Keratinocyte (primary cell): ENCODE results near the gene PIGP. TPM values are rescaled to one million over a fixed set of nuclear protein-coding genes. Genes with fewer than 3 reads are reported as not detected.

ENCODE experiments used
- DNase-seq: peaks from one replicate; pipeline ENCODE4 v3.0.0-alpha.2; 2011; ENCODE audit warnings: low read depth, missing footprints, low spot score
- FAIRE-seq: peaks from 2 replicates; lab custom pipeline; 2011; peaks lifted over from hg19 to GRCh38; lab: Jason Lieb, UNC
- H2AFZ ChIP-seq: 2 replicates; pipeline ENCODE4 v1.6.0; 2012; ENCODE audit warnings: low read length, control low read depth, inconsistent platforms; ENCODE audit not compliant: control insufficient read depth
- H3K27ac ChIP-seq: 2 replicates; pipeline ENCODE4 v1.5.1; 2011; ENCODE audit warnings: low read length; ENCODE audit not compliant: control insufficient read depth, insufficient read depth
- H3K27me3 ChIP-seq: 3 replicates; pipeline ENCODE4 v1.6.0; 2011; ENCODE audit warnings: low read length; ENCODE audit not compliant: control insufficient read depth, insufficient read depth; ENCODE audit errors: extremely low read depth
- H3K36me3 ChIP-seq, 2 experiments: 2 replicates in 1 of 2; 3 replicates in 1 of 2; pipeline ENCODE4 v1.5.1; 2011; ENCODE audit warnings: low read length in 2 of 2, mild to moderate bottlenecking in 1 of 2; ENCODE audit not compliant: control insufficient read depth in 2 of 2, insufficient read depth in 2 of 2; ENCODE audit errors: extremely low read depth in 1 of 2
- H3K4me1 ChIP-seq: 3 replicates; pipeline ENCODE4 v1.5.1; 2011; ENCODE audit warnings: low read length; ENCODE audit not compliant: control insufficient read depth, insufficient read depth; ENCODE audit errors: extremely low read depth
- H3K4me2 ChIP-seq: 3 replicates; pipeline ENCODE4 v1.6.0; 2011; ENCODE audit warnings: low read depth, low read length; ENCODE audit not compliant: control insufficient read depth, insufficient read depth; ENCODE audit errors: extremely low read depth
- H3K4me3 ChIP-seq, 3 experiments: fragments of 200-600 bp in 1 of 3; sonication (generic) in 1 of 3; 2 replicates in 2 of 3; 3 replicates in 1 of 3; pipeline ENCODE4 v1.5.1; 2011 to 2016; ENCODE audit warnings: low read length in 3 of 3, mild to moderate bottlenecking in 3 of 3, control low read depth in 2 of 3, inconsistent platforms in 1 of 3, low read depth in 1 of 3, mixed read lengths in 1 of 3, mixed run types in 1 of 3, moderate library complexity in 1 of 3; ENCODE audit not compliant: control insufficient read depth in 2 of 3, insufficient read depth in 2 of 3; ENCODE audit errors: extremely low read depth in 1 of 3
- H3K79me2 ChIP-seq: 2 replicates; pipeline ENCODE4 v1.6.0; 2012; ENCODE audit warnings: low read length; ENCODE audit not compliant: control insufficient read depth, insufficient read depth
- H3K9ac ChIP-seq: 3 replicates; pipeline ENCODE4 v1.6.0; 2011; ENCODE audit warnings: low read length; ENCODE audit not compliant: control insufficient read depth, insufficient read depth; ENCODE audit errors: extremely low read depth
- H3K9me1 ChIP-seq: 3 replicates; pipeline ENCODE4 v1.6.0; 2011; ENCODE audit warnings: low read length; ENCODE audit not compliant: control insufficient read depth, insufficient read depth; ENCODE audit errors: extremely low read depth
- H3K9me3 ChIP-seq: 2 replicates; pipeline ENCODE4 v1.5.1; 2012; ENCODE audit warnings: low read depth, low read length; ENCODE audit not compliant: control insufficient read depth
- H4K20me1 ChIP-seq: 3 replicates; pipeline ENCODE4 v1.6.0; 2011; ENCODE audit warnings: low read length; ENCODE audit not compliant: control insufficient read depth, insufficient read depth; ENCODE audit errors: extremely low read depth
- EZH2 ChIP-seq: IDR thresholded peaks from one replicate; pipeline ENCODE4 v1.6.1; 2012; ENCODE audit warnings: inconsistent platforms, mild to moderate bottlenecking, low read length, moderate library complexity
- dilution Hi-C: fragments of 300-500 bp; cut with MboI; formaldehyde crosslinking; loops from one replicate; pipeline ENCODE4 v1.7.0; 2020; ENCODE audit warnings: low sequenced_read_pairs; ENCODE audit not compliant: extremely low pct_ligation_motif_present
- polyA plus RNA-seq, 5 experiments: library from polyadenylated mRNA; depleted of rRNA in 3 of 5; stranded (reverse) in 3 of 5; stranded (forward) in 1 of 5; unstranded in 1 of 5; fragments of >200 nt; gene quantifications; 1 replicate in 1 of 5; 2 replicates in 3 of 5; 3 replicates in 1 of 5; pipeline versions ENCODE4 v1.2.1 to v1.2.3, GENCODE V29; 2011 to 2012; ENCODE audit warnings: missing spikeins in 2 of 5, low read depth in 1 of 5, low replicate concordance in 1 of 5
- TF ChIP-seq, protein P1 (sequence below), 3 experiments: IDR thresholded peaks in 1 of 3; conservative IDR thresholded peaks in 1 of 3; optimal IDR thresholded peaks in 1 of 3; 2 replicates in 2 of 3; 3 replicates in 1 of 3; pipeline versions ENCODE3 to v1.5.1; 2011; ENCODE audit warnings: low read length in 3 of 3, mild to moderate bottlenecking in 3 of 3, moderate library complexity in 2 of 3, control low read depth in 1 of 3, inconsistent platforms in 1 of 3; ENCODE audit not compliant: insufficient read depth in 2 of 3; ENCODE audit errors: extremely low read depth in 1 of 3

Gene PIGP
- polyA plus RNA-seq, 1 donor (not counting 4 experiments of a cell fraction or from before 2014, with no cell fraction given): 31.8 TPM

DNA sequence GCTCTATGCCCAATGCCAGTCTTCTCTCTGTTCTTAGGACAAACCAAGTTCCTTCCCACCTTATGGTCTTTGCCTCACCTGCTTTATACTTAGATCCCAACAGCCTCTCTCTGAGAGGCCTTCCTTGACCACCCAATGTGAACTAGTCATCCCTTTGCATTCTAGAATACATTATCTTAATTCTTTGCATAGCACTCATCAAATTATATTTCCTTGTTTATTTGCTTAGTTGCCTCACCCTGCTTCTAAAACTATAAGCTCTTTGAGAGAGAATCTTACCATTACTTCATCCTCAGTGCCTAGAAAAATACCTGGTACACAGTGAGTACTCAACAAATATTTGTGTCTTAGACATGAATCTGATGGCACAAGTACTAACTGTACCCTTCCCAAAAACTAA is 8.0 kb downstream of the PIGP start:
- no peak for FAIRE-seq

DNA sequence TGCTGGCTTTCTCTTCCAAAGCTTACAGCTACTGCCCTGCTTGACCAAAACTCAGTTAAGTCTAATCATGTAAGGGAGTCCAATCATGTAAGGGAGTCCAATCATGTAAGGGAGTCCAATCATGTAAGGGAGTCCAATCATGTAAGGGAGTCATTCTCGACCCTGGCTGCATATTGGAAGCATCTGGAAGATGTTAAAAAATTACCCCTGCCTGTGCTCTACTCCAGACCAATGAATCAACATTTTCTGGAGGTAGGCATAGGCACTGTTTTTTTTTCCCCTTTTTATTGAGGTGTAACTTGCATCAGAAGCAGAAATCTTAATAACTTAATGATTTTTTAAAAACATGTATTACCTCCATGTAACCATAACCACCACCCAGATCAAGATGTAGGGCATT is 9.4 kb downstream of the PIGP start:
- no peak overlapping the region for H3K4me3 ChIP-seq
- no peak overlapping the region for H3K4me2 ChIP-seq
- peaks cover 0 to 2% of the 10 kb centered on the region in 2 experiments for H3K36me3 ChIP-seq
- no peaks in the 10 kb centered on the region for H3K27me3 ChIP-seq
- no peaks in the 10 kb centered on the region for H3K9me1 ChIP-seq
- no peak overlapping the region for H3K27ac ChIP-seq
- H3K9ac ChIP-seq: no peak overlapping the region
- no peak for DNase-seq
- TF ChIP-seq, protein P1, sequence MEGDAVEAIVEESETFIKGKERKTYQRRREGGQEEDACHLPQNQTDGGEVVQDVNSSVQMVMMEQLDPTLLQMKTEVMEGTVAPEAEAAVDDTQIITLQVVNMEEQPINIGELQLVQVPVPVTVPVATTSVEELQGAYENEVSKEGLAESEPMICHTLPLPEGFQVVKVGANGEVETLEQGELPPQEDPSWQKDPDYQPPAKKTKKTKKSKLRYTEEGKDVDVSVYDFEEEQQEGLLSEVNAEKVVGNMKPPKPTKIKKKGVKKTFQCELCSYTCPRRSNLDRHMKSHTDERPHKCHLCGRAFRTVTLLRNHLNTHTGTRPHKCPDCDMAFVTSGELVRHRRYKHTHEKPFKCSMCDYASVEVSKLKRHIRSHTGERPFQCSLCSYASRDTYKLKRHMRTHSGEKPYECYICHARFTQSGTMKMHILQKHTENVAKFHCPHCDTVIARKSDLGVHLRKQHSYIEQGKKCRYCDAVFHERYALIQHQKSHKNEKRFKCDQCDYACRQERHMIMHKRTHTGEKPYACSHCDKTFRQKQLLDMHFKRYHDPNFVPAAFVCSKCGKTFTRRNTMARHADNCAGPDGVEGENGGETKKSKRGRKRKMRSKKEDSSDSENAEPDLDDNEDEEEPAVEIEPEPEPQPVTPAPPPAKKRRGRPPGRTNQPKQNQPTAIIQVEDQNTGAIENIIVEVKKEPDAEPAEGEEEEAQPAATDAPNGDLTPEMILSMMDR (optimal IDR thresholded peaks at IDR 0.05 in 1 of 3, IDR thresholded peaks at IDR 0.05 in 1 of 3, conservative IDR thresholded peaks at IDR 0.05 in 1 of 3; ENCODE audit: extremely low read depth in 1 of 3, insufficient read depth in 2 of 3, low read length in 3 of 3): no peak
- TF ChIP-seq EZH2: no peak
- no peaks in the 10 kb centered on the region for H3K9me3 ChIP-seq
- FAIRE-seq: no peak
- no peaks in the 10 kb centered on the region for H4K20me1 ChIP-seq
- H3K79me2 ChIP-seq: no peaks in the 10 kb centered on the region
- dilution Hi-C loops: no loop called here
- H3K4me1 ChIP-seq: peaks cover 7% of the 10 kb centered on the region
- H2AFZ ChIP-seq: no peak overlapping the region

More for the DNA sequence above, 8.0 kb downstream of the PIGP start:
- Histone ChIP-seq H3K9me3 (no peaks in the 10 kb centered on the region), H3K4me3 (no peak overlapping the region), H2AFZ (no peak overlapping the region), H3K4me1 (peaks cover 7% of the 10 kb centered on the region), H3K79me2 (no peaks in the 10 kb centered on the region), H3K27ac (no peak overlapping the region), H3K27me3 (no peaks in the 10 kb centered on the region), H3K36me3 (peaks cover 0 to 2% of the 10 kb centered on the region in 2 experiments), H4K20me1 (no peaks in the 10 kb centered on the region), H3K9ac (no peak overlapping the region), H3K9me1 (no peaks in the 10 kb centered on the region), H3K4me2 (no peak overlapping the region)
- dilution Hi-C loops: no loop called here
- DNase-seq: no peak
- no peak for TF ChIP-seq EZH2
- TF ChIP-seq, protein P1 (optimal IDR thresholded peaks at IDR 0.05 in 1 of 3, IDR thresholded peaks at IDR 0.05 in 1 of 3, conservative IDR thresholded peaks at IDR 0.05 in 1 of 3; ENCODE audit: extremely low read depth in 1 of 3, insufficient read depth in 2 of 3, low read length in 3 of 3): no peak
